ENCODE measurements around the gene ABCA13. TPM values are rescaled to one million over a fixed set of nuclear protein-coding genes. Genes with fewer than 3 reads are reported as not detected.

Gene ABCA13
- total RNA-seq, 1 experiment from 2014 or later, result 2.1 TPM

GRCh38 chr7:48452218-48452617 is 281.0 kb downstream of the ABCA13 start:
- H3K4me3 ChIP-seq (ENCODE audit: low read length), result no peak overlapping the region
- ChIA-PET CTCF (interaction anchor here (0.8 kb wide), 1 partner anchor 63 kb away, joined by 3 read pairs; no protein-coding TSS in a partner anchor), POLR2A (ENCODE audit: unreplicated experiment) (no interaction called here)
- no peak overlapping the region for H3K4me2 ChIP-seq (ENCODE audit: low read length)
- H3K9me3 ChIP-seq (ENCODE audit: low read length), result no peaks in the 10 kb centered on the region
- ATAC-seq, result no peak
- no peaks in the 10 kb centered on the region for H3K4me1 ChIP-seq (ENCODE audit: insufficient read depth, low read length)
- no TSS peak for BruUV-seq (replicated peaks)
- H3F3A ChIP-seq (ENCODE audit: low read length, unreplicated experiment), result no peaks in the 10 kb centered on the region
- no peaks in the 10 kb centered on the region for H3K36me3 ChIP-seq (ENCODE audit: low read depth, low read length)
- H3K27ac ChIP-seq (ENCODE audit: low read length), result no peak overlapping the region
- DNase-seq, result no peak
- H4K20me1 ChIP-seq (ENCODE audit: low read length), result no peaks in the 10 kb centered on the region
- no peaks in the 10 kb centered on the region for H3K9me2 ChIP-seq (replicated peaks; ENCODE audit: low read length)
- H2AFZ ChIP-seq (ENCODE audit: low read length), result no peak overlapping the region
- intact Hi-C loops (cut with micrococcal nuclease), result no loop called here
- H3K27me3 ChIP-seq (ENCODE audit: low read length), result no peaks in the 10 kb centered on the region
- TF ChIP-seq EZH2phosphoT487 (IDR thresholded peaks at IDR 0.05; ENCODE audit: borderline replicate concordance, low read length) (no peak), EZH2 (IDR thresholded peaks at IDR 0.05; ENCODE audit: low read length, unreplicated experiment) (no peak), CTCF (conservative IDR thresholded peaks at IDR 0.05; ENCODE audit: low read depth, low read length) (no peak)
- no peak overlapping the region for H3K9ac ChIP-seq (ENCODE audit: low read length)
- H3K79me2 ChIP-seq (ENCODE audit: low read length), result no peaks in the 10 kb centered on the region

- ChIA-PET CTCF (no interaction called here), POLR2A (ENCODE audit: unreplicated experiment) (no interaction called here)
- Histone ChIP-seq H3K9me3 (ENCODE audit: low read length) (no peaks in the 10 kb centered on the region), H3K79me2 (ENCODE audit: low read length) (no peaks in the 10 kb centered on the region), H3K27ac (ENCODE audit: low read length) (no peak overlapping the region), H4K20me1 (ENCODE audit: low read length) (no peaks in the 10 kb centered on the region), H3K9ac (ENCODE audit: low read length) (no peak overlapping the region), H3K4me3 (ENCODE audit: low read length) (no peak overlapping the region), H3K9me2 (replicated peaks; ENCODE audit: low read length) (no peaks in the 10 kb centered on the region), H3K4me2 (ENCODE audit: low read length) (no peak overlapping the region), H3F3A (ENCODE audit: low read length, unreplicated experiment) (no peaks in the 10 kb centered on the region), H2AFZ (ENCODE audit: low read length) (no peak overlapping the region), H3K27me3 (ENCODE audit: low read length) (no peaks in the 10 kb centered on the region), H3K4me1 (ENCODE audit: insufficient read depth, low read length) (no peaks in the 10 kb centered on the region), H3K36me3 (ENCODE audit: low read depth, low read length) (no peaks in the 10 kb centered on the region)
- no TSS peak for BruUV-seq (replicated peaks)
- DNase-seq, result no peak
- TF ChIP-seq EZH2 (IDR thresholded peaks at IDR 0.05; ENCODE audit: low read length, unreplicated experiment) (no peak), CTCF (conservative IDR thresholded peaks at IDR 0.05; ENCODE audit: low read depth, low read length) (no peak), EZH2phosphoT487 (IDR thresholded peaks at IDR 0.05; ENCODE audit: borderline replicate concordance, low read length) (no peak)
- no peak for ATAC-seq
- intact Hi-C loops (cut with micrococcal nuclease), result no loop called here
These were observed 283.5 kb downstream of the ABCA13 start for GRCh38 chr7:48454750-48455192.

- ChIA-PET CTCF (no interaction called here), POLR2A (ENCODE audit: unreplicated experiment) (no interaction called here)
- Histone ChIP-seq H3K79me2 (ENCODE audit: low read length) (no peaks in the 10 kb centered on the region), H3K4me1 (ENCODE audit: insufficient read depth, low read length) (no peaks in the 10 kb centered on the region), H3K9me2 (replicated peaks; ENCODE audit: low read length) (no peaks in the 10 kb centered on the region), H3K4me2 (ENCODE audit: low read length) (no peak overlapping the region), H3K27ac (ENCODE audit: low read length) (no peak overlapping the region), H3F3A (ENCODE audit: low read length, unreplicated experiment) (no peaks in the 10 kb centered on the region), H3K36me3 (ENCODE audit: low read depth, low read length) (no peaks in the 10 kb centered on the region), H3K9me3 (ENCODE audit: low read length) (no peaks in the 10 kb centered on the region), H3K9ac (ENCODE audit: low read length) (no peak overlapping the region), H2AFZ (ENCODE audit: low read length) (no peak overlapping the region), H4K20me1 (ENCODE audit: low read length) (no peaks in the 10 kb centered on the region), H3K27me3 (ENCODE audit: low read length) (no peaks in the 10 kb centered on the region), H3K4me3 (ENCODE audit: low read length) (no peak overlapping the region)
- TF ChIP-seq EZH2 (IDR thresholded peaks at IDR 0.05; ENCODE audit: low read length, unreplicated experiment) (no peak), CTCF (conservative IDR thresholded peaks at IDR 0.05; ENCODE audit: low read depth, low read length) (no peak), EZH2phosphoT487 (IDR thresholded peaks at IDR 0.05; ENCODE audit: borderline replicate concordance, low read length) (no peak)
- intact Hi-C loops (cut with micrococcal nuclease), result no loop called here
- DNase-seq (no peak), ATAC-seq (no peak)
- BruUV-seq (replicated peaks), result no TSS peak
These were observed 284.1 kb downstream of the ABCA13 start for GRCh38 chr7:48455363-48455762.

All from PC-3 (cell line).